H9 (cell line): ENCODE data around the gene OR4F15. TPM values are rescaled to one million over a fixed set of nuclear protein-coding genes. Genes with fewer than 3 reads are reported as not detected.
"Not testable (repeated sequence)": the region's sequence is repeated elsewhere in the genome, so short reads cannot be mapped to it uniquely, and the experiment has no call there.

Experiments used
- DNase-seq: peaks from one replicate; pipeline ENCODE4 v3.0.0-alpha.2; 2017
- H2AFZ ChIP-seq: one replicate; pipeline ENCODE4 v1.6.1; 2013; ENCODE audit warnings: mild to moderate bottlenecking, low read length, control low read depth, moderate library complexity
- H2AK5ac ChIP-seq: 2 replicates; pipeline ENCODE4 v1.6.1; 2013; ENCODE audit warnings: low read length, control low read depth, mixed read lengths; ENCODE audit not compliant: insufficient read length
- H2BK120ac ChIP-seq: one replicate; pipeline ENCODE4 v1.6.1; 2013; ENCODE audit warnings: low read depth, mild to moderate bottlenecking, low read length, control low read depth, inconsistent platforms; ENCODE audit not compliant: poor library complexity, severe bottlenecking
- H2BK12ac ChIP-seq: 2 replicates; pipeline ENCODE4 v1.6.1; 2013; ENCODE audit warnings: low read length, control low read depth, mixed read lengths, low read depth; ENCODE audit not compliant: insufficient read length
- H2BK15ac ChIP-seq: 2 replicates; pipeline ENCODE4 v1.6.1; 2013; ENCODE audit warnings: low read depth, low read length, control low read depth
- H2BK20ac ChIP-seq: one replicate; pipeline ENCODE4 v1.6.1; 2013; ENCODE audit warnings: low read depth, mild to moderate bottlenecking, low read length, control low read depth, inconsistent platforms; ENCODE audit not compliant: poor library complexity, severe bottlenecking
- H2BK5ac ChIP-seq: 2 replicates; pipeline ENCODE4 v1.6.1; 2013; ENCODE audit warnings: low read length, control low read depth, mixed read lengths; ENCODE audit not compliant: insufficient read length
- H3K14ac ChIP-seq: 2 replicates; pipeline ENCODE4 v1.6.1; 2013; ENCODE audit warnings: low read length, control low read depth; ENCODE audit not compliant: insufficient read depth
- H3K18ac ChIP-seq: 2 replicates; pipeline ENCODE4 v1.6.1; 2013; ENCODE audit warnings: low read depth, mild to moderate bottlenecking, mixed read lengths, low read length, control low read depth; ENCODE audit not compliant: insufficient read length
- H3K23ac ChIP-seq: 2 replicates; pipeline ENCODE4 v1.6.1; 2013; ENCODE audit warnings: low read length, control low read depth, mixed read lengths, low read depth; ENCODE audit not compliant: insufficient read length
- H3K23me2 ChIP-seq: 2 replicates; pipeline ENCODE4 v1.6.1; 2013; ENCODE audit warnings: low read depth, mild to moderate bottlenecking, mixed read lengths, low read length, control low read depth; ENCODE audit not compliant: insufficient read length, poor library complexity, severe bottlenecking
- H3K27ac ChIP-seq: 2 replicates; pipeline ENCODE4 v1.5.1; 2013; ENCODE audit warnings: low read length, control low read depth, mixed read lengths, low read depth; ENCODE audit not compliant: insufficient read length
- H3K27me3 ChIP-seq: 2 replicates; pipeline ENCODE4 v1.6.1; 2013; ENCODE audit warnings: low read length, control low read depth, inconsistent platforms; ENCODE audit not compliant: insufficient read depth
- H3K4ac ChIP-seq: 2 replicates; pipeline ENCODE4 v1.6.1; 2013; ENCODE audit warnings: low read depth, mild to moderate bottlenecking, control low read depth, inconsistent platforms, low read length, moderate library complexity
- H3K4me1 ChIP-seq: 2 replicates; pipeline ENCODE4 v1.6.1; 2013; ENCODE audit warnings: low read length, control low read depth, inconsistent platforms; ENCODE audit not compliant: insufficient read depth
- H3K4me2 ChIP-seq: 2 replicates; pipeline ENCODE4 v1.6.1; 2013; ENCODE audit warnings: low read length, control low read depth, mixed read lengths; ENCODE audit not compliant: insufficient read length, insufficient read depth
- H3K56ac ChIP-seq: 2 replicates; pipeline ENCODE4 v1.6.1; 2013; ENCODE audit warnings: low read depth, mild to moderate bottlenecking, mixed read lengths, low read length, control low read depth; ENCODE audit not compliant: insufficient read length
- H3K79me1 ChIP-seq: 2 replicates; pipeline ENCODE4 v1.6.1; 2013; ENCODE audit warnings: low read depth, mild to moderate bottlenecking, moderate library complexity, low read length, control low read depth, inconsistent platforms; ENCODE audit not compliant: insufficient read depth, poor library complexity, severe bottlenecking
- H3K79me2 ChIP-seq: 2 replicates; pipeline ENCODE4 v1.6.1; 2013; ENCODE audit warnings: low read length, control low read depth, inconsistent platforms; ENCODE audit not compliant: insufficient read depth
- H3K9ac ChIP-seq: 2 replicates; pipeline ENCODE4 v1.6.1; 2013; ENCODE audit warnings: low read length, control low read depth, mixed read lengths; ENCODE audit not compliant: insufficient read length; ENCODE audit errors: extremely low read depth
- H3K9me3 ChIP-seq: one replicate; pipeline ENCODE4 v1.6.1; 2013; ENCODE audit warnings: low read depth, low read length, inconsistent platforms; ENCODE audit not compliant: control insufficient read depth
- H3T11ph ChIP-seq: one replicate; pipeline ENCODE4 v1.6.1; 2013; ENCODE audit warnings: mild to moderate bottlenecking, low read length, control low read depth, inconsistent platforms
- H4K20me1 ChIP-seq: one replicate; pipeline ENCODE4 v1.6.1; 2013; ENCODE audit not compliant: control insufficient read depth, insufficient read length, insufficient read depth
- H4K5ac ChIP-seq: 2 replicates; pipeline ENCODE4 v1.6.1; 2013; ENCODE audit warnings: low read depth, mild to moderate bottlenecking, mixed read lengths, low read length, control low read depth; ENCODE audit not compliant: insufficient read length
- H4K8ac ChIP-seq: replicated peaks from 2 replicates; pipeline ENCODE4 v1.6.1; 2013; ENCODE audit warnings: low read length, control low read depth, mixed read lengths, low read depth; ENCODE audit not compliant: insufficient read length
- H4K91ac ChIP-seq: 2 replicates; pipeline ENCODE4 v1.6.1; 2013; ENCODE audit warnings: low read depth, mild to moderate bottlenecking, moderate library complexity, mixed read lengths, low read length, control low read depth; ENCODE audit not compliant: insufficient read length
- H3K27ac Mint-ChIP-seq, 3 experiments: 2 replicates in 2 of 3; 3 replicates in 1 of 3; pipeline ENCODE4 v1.8.0; 2020 to 2021; ENCODE audit warnings: mixed read lengths in 3 of 3, mild to moderate bottlenecking in 1 of 3, moderate library complexity in 1 of 3
- H3K27me3 Mint-ChIP-seq: 2 replicates; pipeline ENCODE4 v1.8.0; 2021; ENCODE audit warnings: low read depth, mild to moderate bottlenecking, moderate library complexity, mixed read lengths
- H3K36me3 Mint-ChIP-seq, 3 experiments: 2 replicates in 2 of 3; 3 replicates in 1 of 3; pipeline ENCODE4 v1.8.0; 2020 to 2021; ENCODE audit warnings: low read depth in 3 of 3, mixed read lengths in 3 of 3; ENCODE audit not compliant: insufficient read depth in 1 of 3
- H3K4me1 Mint-ChIP-seq, 2 experiments: 2 replicates each; pipeline ENCODE4 v1.8.0; 2020; ENCODE audit warnings: mixed read lengths in 2 of 2
- H3K4me3 Mint-ChIP-seq, 2 experiments: 2 replicates in 1 of 2; 3 replicates in 1 of 2; pipeline ENCODE4 v1.8.0; 2020 to 2021; ENCODE audit warnings: mild to moderate bottlenecking in 2 of 2, mixed read lengths in 2 of 2, moderate library complexity in 1 of 2
- H3K9me3 Mint-ChIP-seq, 2 experiments: 2 replicates in 1 of 2; 3 replicates in 1 of 2; pipeline ENCODE4 v1.8.0; 2020; ENCODE audit warnings: mild to moderate bottlenecking in 2 of 2, mixed read lengths in 2 of 2, moderate library complexity in 1 of 2
- WGBS: extraction: QIAGEN DNeasy Blood & Tissue Kit; methylation state at CpG from one replicate; pipeline ENCODE4 v1.1.7; 2013; ENCODE audit warnings: missing lambda C conversion rate, low lambda C conversion rate, mixed read lengths; ENCODE audit not compliant: insufficient read length; ENCODE audit errors: extremely low coverage; 5-methylcytosine and 5-hydroxymethylcytosine counted together
- total RNA-seq: library from RNA; stranded (reverse); gene quantifications from 2 replicates; pipeline ENCODE4 v1.2.1, GENCODE V29; 2021
- TF ChIP-seq, protein P1 (sequence below): fragments of 200-600 bp; sonication (generic); conservative IDR thresholded peaks from 3 replicates; pipeline ENCODE4 v1.8.0; 2021; ENCODE audit warnings: antibody characterized with exemption, mild to moderate bottlenecking

Gene OR4F15
- total RNA-seq, 1 experiment from 2014 or later, result not detected

DNA sequence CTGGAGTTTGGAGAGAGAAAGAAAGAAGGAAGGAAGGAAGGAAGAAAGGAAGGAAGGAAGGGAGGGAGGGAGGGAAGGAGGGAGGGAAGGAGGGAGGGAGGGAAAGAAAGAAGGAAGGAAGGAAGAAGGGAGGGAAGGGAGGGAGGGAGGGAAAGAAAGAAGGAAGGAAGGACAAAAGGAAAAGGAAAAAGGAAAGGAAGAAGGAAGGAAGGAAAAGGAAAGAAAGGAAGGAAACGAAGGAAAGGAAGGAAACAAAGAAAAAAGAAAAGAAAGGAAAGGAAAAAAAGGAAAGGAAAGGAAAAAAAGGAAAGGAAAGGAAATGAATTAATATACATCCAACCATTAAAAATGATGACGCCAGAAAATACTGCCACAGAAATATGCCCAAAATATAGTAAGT lies 27.4 kb upstream of the OR4F15 start:
- Mint-ChIP-seq H3K27me3 (peaks cover 16% of the 10 kb centered on the region), H3K27ac (no peak overlapping the region), H3K4me3 (no peak overlapping the region), H3K4me1 (peaks cover 0 to under 1% of the 10 kb centered on the region in 2 experiments; a peak in 1 of 4 replicates), H3K9me3 (no peaks in the 10 kb centered on the region; a peak in 1 of 5 replicates), H3K36me3 (no peaks in the 10 kb centered on the region)
- Histone ChIP-seq H3T11ph (no peak overlapping the region), H3K27ac (no peak overlapping the region), H3K27me3 (no peaks in the 10 kb centered on the region), H4K5ac (no peak overlapping the region), H3K23me2 (no peaks in the 10 kb centered on the region), H2BK120ac (no peak overlapping the region), H4K20me1 (no peaks in the 10 kb centered on the region), H3K56ac (no peak overlapping the region), H3K4me1 (no peaks in the 10 kb centered on the region), H3K9ac (no peak overlapping the region), H3K18ac (no peak overlapping the region), H3K4ac (no peak overlapping the region), H3K4me2 (no peak overlapping the region), H2BK12ac (no peak overlapping the region), H2AK5ac (no peak overlapping the region), H3K79me2 (no peaks in the 10 kb centered on the region), H2AFZ (no peak overlapping the region), H2BK20ac (no peak overlapping the region), H3K9me3 (no peaks in the 10 kb centered on the region), H4K91ac (no peak overlapping the region), H3K14ac (no peak overlapping the region), H4K8ac (no peak overlapping the region), H3K79me1 (no peaks in the 10 kb centered on the region), H2BK15ac (no peak overlapping the region), H2BK5ac (no peak overlapping the region), H3K23ac (no peak overlapping the region)
- TF ChIP-seq, protein P1, sequence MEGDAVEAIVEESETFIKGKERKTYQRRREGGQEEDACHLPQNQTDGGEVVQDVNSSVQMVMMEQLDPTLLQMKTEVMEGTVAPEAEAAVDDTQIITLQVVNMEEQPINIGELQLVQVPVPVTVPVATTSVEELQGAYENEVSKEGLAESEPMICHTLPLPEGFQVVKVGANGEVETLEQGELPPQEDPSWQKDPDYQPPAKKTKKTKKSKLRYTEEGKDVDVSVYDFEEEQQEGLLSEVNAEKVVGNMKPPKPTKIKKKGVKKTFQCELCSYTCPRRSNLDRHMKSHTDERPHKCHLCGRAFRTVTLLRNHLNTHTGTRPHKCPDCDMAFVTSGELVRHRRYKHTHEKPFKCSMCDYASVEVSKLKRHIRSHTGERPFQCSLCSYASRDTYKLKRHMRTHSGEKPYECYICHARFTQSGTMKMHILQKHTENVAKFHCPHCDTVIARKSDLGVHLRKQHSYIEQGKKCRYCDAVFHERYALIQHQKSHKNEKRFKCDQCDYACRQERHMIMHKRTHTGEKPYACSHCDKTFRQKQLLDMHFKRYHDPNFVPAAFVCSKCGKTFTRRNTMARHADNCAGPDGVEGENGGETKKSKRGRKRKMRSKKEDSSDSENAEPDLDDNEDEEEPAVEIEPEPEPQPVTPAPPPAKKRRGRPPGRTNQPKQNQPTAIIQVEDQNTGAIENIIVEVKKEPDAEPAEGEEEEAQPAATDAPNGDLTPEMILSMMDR, result no peak
- no peak for DNase-seq
- no CpG with 5 or more reads among the region's 2 CpGs for WGBS

DNA sequence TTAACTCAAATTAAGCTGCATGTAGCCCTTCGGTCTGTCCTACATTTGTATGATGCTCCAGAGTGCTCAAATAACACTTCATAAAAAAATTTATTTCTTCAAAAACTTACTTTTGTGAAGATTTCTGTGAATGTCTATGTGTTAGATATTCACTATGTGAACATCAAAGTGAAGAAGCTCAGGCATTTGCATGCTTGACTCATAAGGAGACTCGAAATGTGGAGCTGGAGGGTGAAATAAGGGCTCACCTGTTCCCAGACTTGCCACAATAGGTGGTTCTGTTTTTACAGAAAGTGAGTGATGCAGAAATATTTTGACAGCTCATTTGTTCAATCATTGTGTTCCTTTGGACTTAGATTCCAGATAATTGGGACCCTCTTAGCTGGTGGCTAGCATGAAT lies 25.6 kb upstream of the OR4F15 start:
- not testable (repeated sequence) for H3K18ac ChIP-seq, H3K36me3 Mint-ChIP-seq, H3K79me1 ChIP-seq, H3K9me3 ChIP-seq, H2AFZ ChIP-seq, H3K4ac ChIP-seq, H3K23ac ChIP-seq, H3K4me1 Mint-ChIP-seq, H2BK5ac ChIP-seq, H4K5ac ChIP-seq, H2BK12ac ChIP-seq, H3K27ac ChIP-seq, H3K9me3 Mint-ChIP-seq, H3K23me2 ChIP-seq, H3K27me3 ChIP-seq, H2BK20ac ChIP-seq, H3K4me1 ChIP-seq, H4K20me1 ChIP-seq, H2BK15ac ChIP-seq, H3K56ac ChIP-seq, H3K27ac Mint-ChIP-seq, H3K79me2 ChIP-seq, H3K4me2 ChIP-seq, H3K4me3 Mint-ChIP-seq, DNase-seq, H4K91ac ChIP-seq, H2BK120ac ChIP-seq, H2AK5ac ChIP-seq, H3T11ph ChIP-seq, H3K9ac ChIP-seq, H3K14ac ChIP-seq, H4K8ac ChIP-seq
- whole genome bisulfite sequencing, result no CpG with 5 or more reads among the region's 2 CpGs
- H3K27me3 Mint-ChIP-seq, result peaks cover 18% of the 10 kb centered on the region
